ENCODE measurements around the gene ERVV-1. TPM values are rescaled to one million over a fixed set of nuclear protein-coding genes. Genes with fewer than 3 reads are reported as not detected.
"Not testable (repeated sequence)": the region's sequence is repeated elsewhere in the genome, so short reads cannot be mapped to it uniquely, and the experiment has no call there.

Gene ERVV-1, protein sequence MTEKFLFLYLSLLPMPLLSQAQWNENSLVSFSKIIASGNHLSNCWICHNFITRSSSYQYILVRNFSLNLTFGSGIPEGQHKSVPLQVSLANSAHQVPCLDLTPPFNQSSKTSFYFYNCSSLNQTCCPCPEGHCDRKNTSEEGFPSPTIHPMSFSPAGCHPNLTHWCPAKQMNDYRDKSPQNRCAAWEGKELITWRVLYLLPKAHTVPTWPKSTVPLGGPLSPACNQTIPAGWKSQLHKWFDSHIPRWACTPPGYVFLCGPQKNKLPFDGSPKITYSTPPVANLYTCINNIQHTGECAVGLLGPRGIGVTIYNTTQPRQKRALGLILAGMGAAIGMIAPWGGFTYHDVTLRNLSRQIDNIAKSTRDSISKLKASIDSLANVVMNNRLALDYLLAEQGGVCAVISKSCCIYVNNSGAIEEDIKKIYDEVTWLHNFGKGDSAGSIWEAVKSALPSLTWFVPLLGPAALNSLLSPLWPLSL
- polyA plus RNA-seq = not detected

DNA sequence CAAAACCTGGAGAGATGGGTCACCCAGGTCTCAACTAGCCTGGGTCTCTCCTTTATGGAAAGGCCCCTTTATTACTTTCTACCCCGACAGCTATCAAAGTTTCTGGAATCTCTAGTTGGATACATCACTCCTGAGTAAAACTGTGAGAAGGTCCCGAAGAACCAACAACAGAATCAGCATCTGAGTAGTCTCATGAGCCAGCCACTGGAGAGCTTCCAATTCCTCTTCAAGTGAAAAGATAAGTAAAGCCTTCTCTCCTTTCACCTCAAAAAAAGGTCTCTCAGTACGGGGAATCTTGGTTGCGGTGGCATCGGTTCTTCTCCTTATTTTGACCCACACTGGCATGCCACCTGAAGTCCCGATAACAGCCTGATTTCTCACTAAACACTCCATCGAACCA, at the start of gene ERVV-1:
ERVV-1 (plus strand) TSS at position 301 of the 400 bp plus-strand sequence. CDS start 170 bp downstream, outside the sequence.
- H3K4me1 ChIP-seq (ENCODE audit: control insufficient read depth in 2 of 2, insufficient read depth in 2 of 2, low read length in 1 of 2) = no peaks in the 10 kb centered on the region
- 91 to 95% methylated on average over 7 of the region's 7 CpGs for WGBS, 2 donors
- no peaks in the 10 kb centered on the region for H3K36me3 ChIP-seq (ENCODE audit: control insufficient read depth in 2 of 2, insufficient read depth in 2 of 2, low read length in 1 of 2)
- no peak within 1 kb of the TSS for H3K27ac ChIP-seq (ENCODE audit: low read depth in 2 of 2, low read length in 1 of 2)
- no peaks in the 10 kb centered on the region for H3K27me3 ChIP-seq (ENCODE audit: control insufficient read depth in 1 of 2, insufficient read depth in 2 of 2, low read length in 2 of 2)
- H3K4me3 ChIP-seq (ENCODE audit: low read depth in 1 of 2, low read length in 2 of 2) = no peak within 1 kb of the TSS
- H3K9me3 ChIP-seq (ENCODE audit: control insufficient read depth in 2 of 2, insufficient read depth in 1 of 2, low read depth in 1 of 2, low read length in 1 of 2) = peaks cover 9 to 15% of the 10 kb centered on the region in 2 donors

- Histone ChIP-seq H3K4me1 (ENCODE audit: control insufficient read depth in 2 of 2, insufficient read depth in 2 of 2, low read length in 1 of 2) (peaks cover 0 to 2% of the 10 kb centered on the region in 2 donors), H3K36me3 (ENCODE audit: control insufficient read depth in 2 of 2, insufficient read depth in 2 of 2, low read length in 1 of 2) (no peaks in the 10 kb centered on the region), H3K27me3 (ENCODE audit: control insufficient read depth in 1 of 2, insufficient read depth in 2 of 2, low read length in 2 of 2) (no peaks in the 10 kb centered on the region), H3K4me3 (ENCODE audit: low read depth in 1 of 2, low read length in 2 of 2) (no peak overlapping the region), H3K9me3 (ENCODE audit: control insufficient read depth in 2 of 2, insufficient read depth in 1 of 2, low read depth in 1 of 2, low read length in 1 of 2) (peaks cover 2 to 4% of the 10 kb centered on the region in 2 donors), H3K27ac (ENCODE audit: low read depth in 2 of 2, low read length in 1 of 2) (no peak overlapping the region)
- WGBS, 2 donors = 89 to 98% methylated on average over 2 of the region's 2 CpGs
Observed at GRCh38 chr19:52967772-52968171, 45.9 kb upstream of the ERVV-1 start.

- Histone ChIP-seq H3K36me3 (ENCODE audit: control insufficient read depth in 2 of 2, insufficient read depth in 2 of 2, low read length in 1 of 2) (peaks cover 0 to 2% of the 10 kb centered on the region in 2 donors), H3K9me3 (ENCODE audit: control insufficient read depth in 2 of 2, insufficient read depth in 1 of 2, low read depth in 1 of 2, low read length in 1 of 2) (peaks cover 3 to 10% of the 10 kb centered on the region in 2 donors), H3K4me3 (ENCODE audit: low read depth in 1 of 2, low read length in 2 of 2) (no peak overlapping the region), H3K27ac (ENCODE audit: low read depth in 2 of 2, low read length in 1 of 2) (no peak overlapping the region), H3K4me1 (ENCODE audit: control insufficient read depth in 2 of 2, insufficient read depth in 2 of 2, low read length in 1 of 2) (no peaks in the 10 kb centered on the region), H3K27me3 (ENCODE audit: control insufficient read depth in 1 of 2, insufficient read depth in 2 of 2, low read length in 2 of 2) (no peaks in the 10 kb centered on the region)
- 51 to 55% methylated on average over 4 of the region's 4 CpGs for WGBS, 2 donors
Observed at GRCh38 chr19:52981329-52981728, 32.4 kb upstream of the ERVV-1 start.

GRCh38 chr19:52983167-52983566, 30.6 kb upstream of the ERVV-1 start:
- not testable (repeated sequence) for H3K4me1 ChIP-seq (ENCODE audit: control insufficient read depth in 2 of 2, insufficient read depth in 2 of 2, low read length in 1 of 2); H3K27me3 ChIP-seq (ENCODE audit: control insufficient read depth in 1 of 2, insufficient read depth in 2 of 2, low read length in 2 of 2); H3K27ac ChIP-seq (ENCODE audit: low read depth in 2 of 2, low read length in 1 of 2); H3K4me3 ChIP-seq (ENCODE audit: low read depth in 1 of 2, low read length in 2 of 2); H3K36me3 ChIP-seq (ENCODE audit: control insufficient read depth in 2 of 2, insufficient read depth in 2 of 2, low read length in 1 of 2)
- 79 to 82% methylated on average over 3 of the region's 3 CpGs for WGBS, 2 donors
- H3K9me3 ChIP-seq (ENCODE audit: control insufficient read depth in 2 of 2, insufficient read depth in 1 of 2, low read depth in 1 of 2, low read length in 1 of 2) = peaks cover 3 to 14% of the 10 kb centered on the region in 2 donors

DNA sequence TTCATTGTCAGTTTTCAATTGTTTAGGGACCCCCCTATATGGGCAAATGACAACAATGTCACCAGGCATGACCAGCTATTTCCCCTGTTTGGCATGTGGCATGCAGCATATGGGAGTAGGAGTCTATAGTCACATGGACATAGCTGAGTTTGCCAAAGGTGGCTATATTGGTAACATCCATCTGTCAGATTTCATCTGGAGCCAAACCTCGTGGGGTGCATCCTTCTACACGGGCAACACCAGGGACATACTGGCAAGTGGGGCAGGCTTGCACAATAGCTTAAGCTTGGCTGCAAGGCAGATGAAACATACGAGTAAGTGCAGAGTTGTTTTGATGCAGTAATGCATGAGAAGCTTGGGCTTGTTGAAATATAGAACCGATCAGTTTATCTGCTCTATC, 26.5 kb upstream of the ERVV-1 start:
- WGBS, 2 donors = 89 to 95% methylated on average over 4 of the region's 4 CpGs
- Histone ChIP-seq H3K36me3 (ENCODE audit: control insufficient read depth in 2 of 2, insufficient read depth in 2 of 2, low read length in 1 of 2) (no peaks in the 10 kb centered on the region), H3K9me3 (ENCODE audit: control insufficient read depth in 2 of 2, insufficient read depth in 1 of 2, low read depth in 1 of 2, low read length in 1 of 2) (peaks cover 3 to 10% of the 10 kb centered on the region in 2 donors), H3K4me1 (ENCODE audit: control insufficient read depth in 2 of 2, insufficient read depth in 2 of 2, low read length in 1 of 2) (no peaks in the 10 kb centered on the region), H3K4me3 (ENCODE audit: low read depth in 1 of 2, low read length in 2 of 2) (no peak overlapping the region), H3K27ac (ENCODE audit: low read depth in 2 of 2, low read length in 1 of 2) (no peak overlapping the region), H3K27me3 (ENCODE audit: control insufficient read depth in 1 of 2, insufficient read depth in 2 of 2, low read length in 2 of 2) (no peaks in the 10 kb centered on the region)

DNA sequence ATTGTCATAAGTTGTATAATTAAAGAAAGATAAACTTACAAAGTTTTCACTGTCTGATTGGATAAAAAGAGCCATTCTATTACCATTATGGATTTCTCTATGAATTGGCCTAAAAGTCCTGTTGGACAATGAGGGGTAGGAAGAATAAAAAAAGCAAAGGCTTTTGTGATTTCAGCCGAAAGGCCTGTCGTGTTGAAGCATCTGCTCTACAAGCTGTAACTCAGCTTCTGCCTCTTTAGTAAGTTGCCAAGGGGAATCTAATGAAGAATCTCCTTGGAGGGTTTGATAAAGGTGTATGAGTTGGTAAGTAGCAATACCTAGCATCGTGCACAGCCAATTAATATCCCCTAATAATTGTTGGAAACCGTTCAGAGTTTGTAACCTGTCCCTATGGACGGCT, 25.2 kb upstream of the ERVV-1 start:
- Histone ChIP-seq H3K36me3 (ENCODE audit: control insufficient read depth in 2 of 2, insufficient read depth in 2 of 2, low read length in 1 of 2) (no peaks in the 10 kb centered on the region), H3K27ac (ENCODE audit: low read depth in 2 of 2, low read length in 1 of 2) (no peak overlapping the region), H3K4me3 (ENCODE audit: low read depth in 1 of 2, low read length in 2 of 2) (no peak overlapping the region), H3K9me3 (ENCODE audit: control insufficient read depth in 2 of 2, insufficient read depth in 1 of 2, low read depth in 1 of 2, low read length in 1 of 2) (peaks cover 3 to 8% of the 10 kb centered on the region in 2 donors), H3K27me3 (ENCODE audit: control insufficient read depth in 1 of 2, insufficient read depth in 2 of 2, low read length in 2 of 2) (no peaks in the 10 kb centered on the region), H3K4me1 (ENCODE audit: control insufficient read depth in 2 of 2, insufficient read depth in 2 of 2, low read length in 1 of 2) (peaks cover 0 to 3% of the 10 kb centered on the region in 2 donors)
- 86 to 92% methylated on average over 5 of the region's 5 CpGs for WGBS, 2 donors

DNA sequence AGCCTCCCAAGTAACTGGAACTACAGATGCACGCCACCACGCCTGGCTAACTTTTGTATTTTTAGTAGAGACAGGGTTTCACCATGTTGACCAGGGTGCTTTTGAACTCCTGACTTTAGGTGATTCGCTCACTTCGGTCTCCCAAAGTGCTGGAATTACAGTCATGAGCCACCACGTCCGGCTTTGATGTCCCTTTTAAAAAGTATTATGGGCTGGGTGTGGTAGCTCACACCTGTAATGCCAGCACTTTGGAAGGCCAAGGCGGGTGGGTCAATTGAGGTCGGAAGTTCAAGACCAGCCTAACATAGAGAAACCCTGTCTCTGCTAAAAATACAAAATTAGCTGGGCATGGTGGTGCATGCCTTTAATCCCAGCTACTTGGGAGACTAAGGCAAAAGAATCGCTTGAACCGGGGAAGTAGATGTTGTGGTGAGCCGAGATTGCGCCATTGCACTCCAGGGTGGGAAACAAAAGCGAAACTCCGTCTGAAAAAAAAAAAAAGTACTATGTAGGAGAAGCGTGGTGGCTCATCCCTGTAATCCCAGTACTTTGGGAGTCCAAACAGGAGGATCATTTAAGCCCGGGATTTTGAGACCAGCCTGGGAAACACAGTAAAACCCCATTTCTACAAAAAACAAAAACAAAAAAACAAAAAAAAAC, 22.8 kb upstream of the ERVV-1 start:
- Histone ChIP-seq H3K36me3 (ENCODE audit: control insufficient read depth in 2 of 2, insufficient read depth in 2 of 2, low read length in 1 of 2) (no peaks in the 10 kb centered on the region), H3K4me3 (ENCODE audit: low read depth in 1 of 2, low read length in 2 of 2) (no peak overlapping the region), H3K27me3 (ENCODE audit: control insufficient read depth in 1 of 2, insufficient read depth in 2 of 2, low read length in 2 of 2) (no peaks in the 10 kb centered on the region), H3K9me3 (ENCODE audit: control insufficient read depth in 2 of 2, insufficient read depth in 1 of 2, low read depth in 1 of 2, low read length in 1 of 2) (peaks cover 1 to 9% of the 10 kb centered on the region in 2 donors), H3K27ac (ENCODE audit: low read depth in 2 of 2, low read length in 1 of 2) (no peak overlapping the region), H3K4me1 (ENCODE audit: control insufficient read depth in 2 of 2, insufficient read depth in 2 of 2, low read length in 1 of 2) (peaks cover 0 to 5% of the 10 kb centered on the region in 2 donors)
- 89 to 90% methylated on average over 16 of the region's 16 CpGs for WGBS, 2 donors

- H3K27ac ChIP-seq (ENCODE audit: low read depth in 2 of 2, low read length in 1 of 2) = no peak overlapping the region
- no peaks in the 10 kb centered on the region for H3K36me3 ChIP-seq (ENCODE audit: control insufficient read depth in 2 of 2, insufficient read depth in 2 of 2, low read length in 1 of 2)
- WGBS, 2 donors = 72 to 80% methylated on average over 2 of the region's 2 CpGs
Observed at GRCh38 chr19:52991484-52991883, 22.2 kb upstream of the ERVV-1 start.

DNA sequence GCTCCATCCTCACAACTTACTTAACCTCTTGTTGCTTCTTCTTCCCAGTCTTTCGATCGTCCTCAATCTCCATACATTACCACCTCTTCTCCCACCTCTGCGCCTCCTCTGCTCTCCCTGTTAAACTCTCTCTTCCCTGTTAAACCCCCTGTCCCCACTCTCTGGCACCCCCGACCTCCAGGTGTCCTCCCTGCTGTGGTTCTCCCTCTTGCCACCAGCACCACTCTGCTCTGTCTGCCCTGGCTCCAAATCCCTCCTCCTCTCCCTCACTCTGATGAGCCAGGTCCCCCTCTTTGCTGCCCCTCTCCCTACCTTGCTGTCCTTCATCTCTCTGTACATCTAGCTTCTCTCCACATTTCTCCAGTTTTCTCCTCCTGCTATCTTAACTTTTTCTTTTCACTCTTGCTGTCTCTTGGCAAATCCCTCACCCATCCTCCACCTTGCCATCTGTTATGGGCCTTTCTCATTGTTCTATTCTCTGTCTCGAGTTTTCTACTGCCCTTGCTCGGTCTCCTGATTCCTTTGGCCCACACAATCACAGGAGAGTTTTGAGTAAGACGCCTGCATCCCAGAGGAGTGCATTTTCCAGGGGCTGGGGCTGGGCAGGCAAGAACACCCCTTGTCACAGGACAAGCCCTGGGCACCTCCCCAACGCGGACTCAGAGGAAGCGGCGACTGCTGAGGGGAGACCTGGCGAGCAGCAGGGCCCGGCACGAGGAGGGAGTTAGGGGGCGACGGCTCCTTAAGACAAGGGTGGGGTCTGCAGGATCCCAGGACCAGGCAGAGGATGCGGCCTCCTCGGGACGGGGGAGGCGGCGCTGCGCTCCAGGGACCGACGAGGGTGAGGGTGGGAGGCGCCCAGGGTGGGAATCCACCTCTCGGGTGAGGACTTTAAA, 21.4 kb upstream of the ERVV-1 start:
- no peak overlapping the region for H3K27ac ChIP-seq (ENCODE audit: low read depth in 2 of 2, low read length in 1 of 2)
- H3K9me3 ChIP-seq (ENCODE audit: control insufficient read depth in 2 of 2, insufficient read depth in 1 of 2, low read depth in 1 of 2, low read length in 1 of 2) = peaks cover 0 to 7% of the 10 kb centered on the region in 2 donors
- H3K36me3 ChIP-seq (ENCODE audit: control insufficient read depth in 2 of 2, insufficient read depth in 2 of 2, low read length in 1 of 2) = no peaks in the 10 kb centered on the region
- no peaks in the 10 kb centered on the region for H3K27me3 ChIP-seq (ENCODE audit: control insufficient read depth in 1 of 2, insufficient read depth in 2 of 2, low read length in 2 of 2)
- peaks cover 0 to 5% of the 10 kb centered on the region in 2 donors for H3K4me1 ChIP-seq (ENCODE audit: control insufficient read depth in 2 of 2, insufficient read depth in 2 of 2, low read length in 1 of 2)
- WGBS, 2 donors = 22% methylated on average over 26 of the region's 26 CpGs
- peak overlapping the region; percentile 41 to 57 for H3K4me3 ChIP-seq (ENCODE audit: low read depth in 1 of 2, low read length in 2 of 2)

More at GRCh38 chr19:52991484-52991883, 22.2 kb upstream of the ERVV-1 start:
- H3K4me3 ChIP-seq (ENCODE audit: low read depth in 1 of 2, low read length in 2 of 2) = no peak overlapping the region
- H3K4me1 ChIP-seq (ENCODE audit: control insufficient read depth in 2 of 2, insufficient read depth in 2 of 2, low read length in 1 of 2) = peaks cover 0 to 5% of the 10 kb centered on the region in 2 donors
- H3K9me3 ChIP-seq (ENCODE audit: control insufficient read depth in 2 of 2, insufficient read depth in 1 of 2, low read depth in 1 of 2, low read length in 1 of 2) = peaks cover 0 to 9% of the 10 kb centered on the region in 2 donors
- H3K27me3 ChIP-seq (ENCODE audit: control insufficient read depth in 1 of 2, insufficient read depth in 2 of 2, low read length in 2 of 2) = no peaks in the 10 kb centered on the region
